Gastrocnemius medialis (tissue), 4 donors: Measurements from ENCODE around the gene GALR1. TPM values are rescaled to one million over a fixed set of nuclear protein-coding genes. Genes with fewer than 3 reads are reported as not detected.

Source experiments
- ATAC-seq, 2 donors: fragments of 150-250 bp; one replicate each; pipeline ENCODE4 v1.9.1; 2016
- DNase-seq, 2 donors: peaks; one replicate each; pipeline ENCODE4 v3.0.0-alpha.2; 2019
- H3K27ac ChIP-seq, 4 donors: fragments of 200-600 bp; sonication (generic); 1 replicate in 1 of 4; 2 replicates in 3 of 4; pipeline ENCODE4 v1.5.1; 2016 to 2018; ENCODE audit warnings: mild to moderate bottlenecking in 2 of 4, moderate library complexity in 1 of 4
- H3K27me3 ChIP-seq, 3 donors: fragments of 200-600 bp; sonication (generic) in 2 of 3; 1 replicate in 1 of 3; 2 replicates in 2 of 3; pipeline versions ENCODE4 v1.5.1 to v1.6.0; 2016 to 2019; ENCODE audit warnings: mild to moderate bottlenecking in 1 of 3, moderate library complexity in 1 of 3
- H3K36me3 ChIP-seq, 2 donors: fragments of 200-600 bp; sonication (generic) in 1 of 2; one replicate each; pipeline ENCODE4 v1.5.1; 2017 to 2018
- H3K4me1 ChIP-seq, 2 donors: fragments of 200-600 bp; sonication (generic) in 1 of 2; one replicate each; pipeline ENCODE4 v1.5.1; 2016 to 2017; ENCODE audit warnings: mild to moderate bottlenecking in 2 of 2
- H3K4me3 ChIP-seq, 4 donors: fragments of 200-600 bp; sonication (generic) in 3 of 4; 1 replicate in 1 of 4; 2 replicates in 3 of 4; pipeline ENCODE4 v1.5.1; 2016 to 2019; ENCODE audit warnings: mild to moderate bottlenecking in 2 of 4
- H3K9me3 ChIP-seq, 3 donors: fragments of 200-600 bp; sonication (generic) in 2 of 3; 1 replicate in 1 of 3; 2 replicates in 2 of 3; pipeline ENCODE4 v1.5.1; 2016 to 2019
- CTCF ChIP-seq, 5 experiments: fragments of 450-650 bp in 3 of 5; fragments of 200-600 bp in 2 of 5; sonication (generic) in 2 of 5; IDR thresholded peaks in 4 of 5; conservative IDR thresholded peaks in 1 of 5; 1 replicate in 4 of 5; 2 replicates in 1 of 5; pipeline ENCODE4 v1.5.1; 2016 to 2019; ENCODE audit warnings: antibody characterized with exemption in 5 of 5, mild to moderate bottlenecking in 3 of 5, moderate library complexity in 3 of 5
- POLR2A ChIP-seq, 2 donors: fragments of 450-650 bp; IDR thresholded peaks; one replicate each; pipeline ENCODE4 v1.6.1; 2017; ENCODE audit warnings: antibody characterized with exemption in 2 of 2, mild to moderate bottlenecking in 2 of 2, moderate library complexity in 2 of 2
- in situ Hi-C, 4 donors: fragments of 200-750 bp; cut with MboI; loops; one replicate each; pipeline versions ENCODE4 v1.15.0 to v1.8.0; 2017; ENCODE audit warnings: low sequenced_read_pairs in 4 of 4
- intact Hi-C: fragments of 100-400 bp; cut with DNase I; formaldehyde crosslinking; loops from one replicate; pipeline ENCODE4 v1.15.1; 2023; ENCODE audit warnings: low total_unique reads
- total RNA-seq, 4 donors: library from RNA; depleted of rRNA; stranded (reverse); fragments of >200 nt; gene quantifications; one replicate each; pipeline versions ENCODE4 v1.1.0 to v1.2.3, GENCODE V29; 2016

The GALR1 gene
- total RNA-seq, 4 donors from 2014 or later = not detected

GRCh38 chr18:77321823-77322805, 72.5 kb downstream of the GALR1 start:
- H3K36me3 ChIP-seq = no peaks in the 10 kb centered on the region
- H3K9me3 ChIP-seq = no peaks in the 10 kb centered on the region
- H3K4me1 ChIP-seq = peaks cover 3 to 9% of the 10 kb centered on the region in 2 donors
- H3K4me3 ChIP-seq = no peak overlapping the region
- no peak overlapping the region for H3K27ac ChIP-seq
- H3K27me3 ChIP-seq = no peaks in the 10 kb centered on the region
- ATAC-seq = no peak
- intact Hi-C loops = no loop called here
- DNase-seq = no peak
- in situ Hi-C loops = no loop called here
- TF ChIP-seq POLR2A (IDR thresholded peaks at IDR 0.05) (no peak), CTCF (IDR thresholded peaks at IDR 0.05 in 4 of 5, conservative IDR thresholded peaks at IDR 0.05 in 1 of 5) (no peak)

- no peak for ATAC-seq
- Histone ChIP-seq H3K27ac (no peak overlapping the region), H3K9me3 (no peaks in the 10 kb centered on the region), H3K4me1 (peaks cover 3 to 9% of the 10 kb centered on the region in 2 donors), H3K36me3 (no peaks in the 10 kb centered on the region), H3K4me3 (no peak overlapping the region), H3K27me3 (no peaks in the 10 kb centered on the region)
- DNase-seq = no peak
- in situ Hi-C loops (no loop called here), intact Hi-C loops (no loop called here)
- TF ChIP-seq CTCF (IDR thresholded peaks at IDR 0.05 in 4 of 5, conservative IDR thresholded peaks at IDR 0.05 in 1 of 5) (no peak), POLR2A (IDR thresholded peaks at IDR 0.05) (no peak)
These were observed 74.1 kb downstream of the GALR1 start for GRCh38 chr18:77323640-77324299.

Other genes starting within 250 kb of the GALR1 start
- gene MBP, start 117.1 kb upstream of the GALR1 start, total RNA-seq = 10 to 100 TPM; 28.6 to 55.0 (median 50.4) TPM